Osteocyte (in vitro differentiated cells): ENCODE measurements around the gene GRIN1. TPM values are rescaled to one million over a fixed set of nuclear protein-coding genes. Genes with fewer than 3 reads are reported as not detected.

Source experiments
- DNase-seq: peaks from one replicate; pipeline ENCODE4 v3.0.0; 2021; ENCODE audit warnings: mixed read lengths; ENCODE audit not compliant: unreplicated experiment; ENCODE audit errors: extremely low spot score
- H3K27ac Mint-ChIP-seq: one replicate; pipeline ENCODE4 v1.8.0; 2021; ENCODE audit warnings: mild to moderate bottlenecking, mixed read lengths; ENCODE audit not compliant: unreplicated experiment
- H3K27me3 Mint-ChIP-seq: one replicate; pipeline ENCODE4 v1.8.0; 2021; ENCODE audit warnings: mixed read lengths; ENCODE audit not compliant: unreplicated experiment
- H3K36me3 Mint-ChIP-seq: one replicate; pipeline ENCODE4 v1.8.0; 2021; ENCODE audit warnings: mixed read lengths; ENCODE audit not compliant: unreplicated experiment
- H3K4me1 Mint-ChIP-seq: one replicate; pipeline ENCODE4 v1.8.0; 2021; ENCODE audit warnings: mixed read lengths; ENCODE audit not compliant: unreplicated experiment
- H3K4me3 Mint-ChIP-seq: one replicate; pipeline ENCODE4 v1.8.0; 2021; ENCODE audit warnings: mild to moderate bottlenecking, moderate library complexity, mixed read lengths; ENCODE audit not compliant: unreplicated experiment
- H3K9me3 Mint-ChIP-seq: one replicate; pipeline ENCODE4 v1.8.0; 2021; ENCODE audit warnings: mixed read lengths; ENCODE audit not compliant: unreplicated experiment
- total RNA-seq: library from RNA; stranded (reverse); gene quantifications from 2 replicates; pipeline ENCODE4 v1.2.1, GENCODE V29; 2021
- TF ChIP-seq, protein P1 (sequence below): fragments of 200-600 bp; sonication (generic); IDR thresholded peaks from 2 replicates; pipeline ENCODE4 v1.5.0; 2021; ENCODE audit warnings: antibody characterized with exemption, mild to moderate bottlenecking, moderate library complexity

GRIN1 gene
- total RNA-seq, 1 donor from 2014 or later = not detected

GRCh38 chr9:137163365-137163715 lies 24.4 kb downstream of the GRIN1 start:
- Mint-ChIP-seq H3K36me3 (no peaks in the 10 kb centered on the region), H3K4me1 (peaks cover 3% of the 10 kb centered on the region), H3K4me3 (no peak overlapping the region), H3K9me3 (no peaks in the 10 kb centered on the region), H3K27me3 (peaks cover 26% of the 10 kb centered on the region), H3K27ac (no peak overlapping the region)
- TF ChIP-seq, protein P1, sequence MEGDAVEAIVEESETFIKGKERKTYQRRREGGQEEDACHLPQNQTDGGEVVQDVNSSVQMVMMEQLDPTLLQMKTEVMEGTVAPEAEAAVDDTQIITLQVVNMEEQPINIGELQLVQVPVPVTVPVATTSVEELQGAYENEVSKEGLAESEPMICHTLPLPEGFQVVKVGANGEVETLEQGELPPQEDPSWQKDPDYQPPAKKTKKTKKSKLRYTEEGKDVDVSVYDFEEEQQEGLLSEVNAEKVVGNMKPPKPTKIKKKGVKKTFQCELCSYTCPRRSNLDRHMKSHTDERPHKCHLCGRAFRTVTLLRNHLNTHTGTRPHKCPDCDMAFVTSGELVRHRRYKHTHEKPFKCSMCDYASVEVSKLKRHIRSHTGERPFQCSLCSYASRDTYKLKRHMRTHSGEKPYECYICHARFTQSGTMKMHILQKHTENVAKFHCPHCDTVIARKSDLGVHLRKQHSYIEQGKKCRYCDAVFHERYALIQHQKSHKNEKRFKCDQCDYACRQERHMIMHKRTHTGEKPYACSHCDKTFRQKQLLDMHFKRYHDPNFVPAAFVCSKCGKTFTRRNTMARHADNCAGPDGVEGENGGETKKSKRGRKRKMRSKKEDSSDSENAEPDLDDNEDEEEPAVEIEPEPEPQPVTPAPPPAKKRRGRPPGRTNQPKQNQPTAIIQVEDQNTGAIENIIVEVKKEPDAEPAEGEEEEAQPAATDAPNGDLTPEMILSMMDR = no peak
- DNase-seq = no peak

- peaks cover 24% of the 10 kb centered on the region for H3K27me3 Mint-ChIP-seq
- no peak overlapping the region for H3K4me3 Mint-ChIP-seq
- no peaks in the 10 kb centered on the region for H3K36me3 Mint-ChIP-seq
- DNase-seq = no peak
- TF ChIP-seq, protein P1 = no peak
- peaks cover 4% of the 10 kb centered on the region for H3K4me1 Mint-ChIP-seq
- H3K27ac Mint-ChIP-seq = no peak overlapping the region
- H3K9me3 Mint-ChIP-seq = no peaks in the 10 kb centered on the region
Measured at GRCh38 chr9:137163805-137164204, 24.9 kb downstream of the GRIN1 start.

- no peak overlapping the region for H3K27ac Mint-ChIP-seq
- H3K36me3 Mint-ChIP-seq = no peaks in the 10 kb centered on the region
- no peaks in the 10 kb centered on the region for H3K9me3 Mint-ChIP-seq
- TF ChIP-seq, protein P1 = no peak
- no peak overlapping the region for H3K4me3 Mint-ChIP-seq
- peaks cover 5% of the 10 kb centered on the region for H3K4me1 Mint-ChIP-seq
- no peak for DNase-seq
- H3K27me3 Mint-ChIP-seq = peaks cover 19% of the 10 kb centered on the region
Measured at GRCh38 chr9:137164370-137165249, 25.7 kb downstream of the GRIN1 start.

DNA sequence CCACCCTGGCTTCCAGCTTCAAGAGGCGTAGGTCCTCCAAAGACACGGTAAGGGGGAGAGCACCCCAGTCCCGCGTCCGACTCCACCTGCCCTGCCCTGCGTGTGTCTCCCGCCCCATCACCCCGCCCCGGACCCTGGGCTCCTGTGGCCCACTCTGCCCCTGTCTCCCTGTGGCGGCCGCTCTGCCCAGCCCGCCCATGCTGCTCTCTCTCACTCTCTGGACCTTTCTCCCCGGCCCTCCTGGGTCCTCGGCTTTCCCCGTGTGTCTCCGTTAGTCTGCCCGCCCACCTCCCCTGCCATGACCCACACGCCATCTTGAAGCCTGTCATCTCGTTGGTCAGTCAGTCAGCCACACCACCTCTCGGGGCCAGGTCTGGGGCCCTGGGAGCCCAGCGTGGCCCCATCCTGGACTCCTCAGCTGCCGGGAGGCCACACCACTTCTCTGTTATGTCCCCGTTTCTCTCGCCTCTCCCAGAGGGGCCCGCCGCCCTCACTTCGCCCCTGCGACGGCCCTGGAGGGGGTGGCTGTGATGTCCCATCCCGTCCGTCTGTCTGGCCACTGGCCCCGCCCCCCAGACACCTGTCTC lies 26.4 kb downstream of the GRIN1 start:
- H3K36me3 Mint-ChIP-seq = no peaks in the 10 kb centered on the region
- peaks cover 22% of the 10 kb centered on the region for H3K27me3 Mint-ChIP-seq
- H3K4me3 Mint-ChIP-seq = no peak overlapping the region
- no peak overlapping the region for H3K27ac Mint-ChIP-seq
- TF ChIP-seq, protein P1 = no peak
- no peak for DNase-seq
- H3K4me1 Mint-ChIP-seq = peaks cover 5% of the 10 kb centered on the region
- H3K9me3 Mint-ChIP-seq = no peaks in the 10 kb centered on the region
